HG03039 (cell line): ENCODE measurements around the gene CD96.
"Not testable (repeated sequence)": the region's sequence is repeated elsewhere in the genome, so short reads cannot be mapped to it uniquely, and the experiment has no call there.

ENCODE experiments used
- ATAC-seq: cut with Tn5 transposase; IDR thresholded peaks from one replicate; pipeline ENCODE4 v1.9.1; 2021; ENCODE audit warnings: mild to moderate bottlenecking, moderate library complexity; ENCODE audit not compliant: unreplicated experiment

The CD96 gene

GRCh38 chr3:111618945-111619344 is 76.9 kb downstream of the CD96 start:
- ATAC-seq = no peak

GRCh38 chr3:111619833-111620232 is 77.8 kb downstream of the CD96 start:
- ATAC-seq = no peak

DNA sequence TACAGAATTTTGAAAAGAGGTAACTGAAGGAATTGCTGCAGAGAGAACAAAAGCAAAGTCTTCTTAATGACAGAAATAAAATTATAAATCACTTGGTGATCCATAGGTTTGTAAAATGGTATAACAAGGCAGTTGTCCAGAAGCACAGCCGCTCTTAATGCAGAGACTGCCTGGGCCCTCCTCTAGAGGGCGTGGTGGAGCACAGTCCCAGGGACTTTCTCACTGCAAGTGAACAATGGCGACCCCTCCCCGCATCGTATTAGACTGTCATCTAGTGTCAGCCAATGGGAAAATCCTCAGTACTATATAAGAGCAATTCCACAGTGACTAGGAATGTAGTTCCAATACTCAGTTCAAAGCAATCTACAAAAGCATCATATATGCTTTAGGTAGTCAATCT is 79.5 kb downstream of the CD96 start:
- ATAC-seq = no peak

GRCh38 chr3:111627092-111627491 is 85.1 kb downstream of the CD96 start:
- no peak for ATAC-seq

DNA sequence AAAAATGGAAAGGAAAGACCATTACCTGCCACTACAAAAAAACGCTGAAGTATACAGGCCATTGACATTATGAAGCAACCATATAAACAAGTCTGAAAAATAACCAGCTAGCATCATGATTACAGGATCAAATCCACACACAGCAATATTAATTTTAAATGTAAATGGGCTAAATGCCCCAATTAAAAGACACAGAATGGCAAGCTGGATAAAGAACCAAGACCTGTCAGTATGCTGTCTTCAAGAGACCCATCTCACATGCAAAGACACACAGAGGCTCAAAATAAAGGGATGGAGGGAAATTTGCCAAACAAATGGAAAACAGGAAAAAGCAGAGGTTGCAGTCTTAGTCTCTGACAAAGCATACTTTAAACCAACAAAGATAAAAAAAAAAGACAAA is 87.0 kb downstream of the CD96 start:
- not testable (repeated sequence) for ATAC-seq

DNA sequence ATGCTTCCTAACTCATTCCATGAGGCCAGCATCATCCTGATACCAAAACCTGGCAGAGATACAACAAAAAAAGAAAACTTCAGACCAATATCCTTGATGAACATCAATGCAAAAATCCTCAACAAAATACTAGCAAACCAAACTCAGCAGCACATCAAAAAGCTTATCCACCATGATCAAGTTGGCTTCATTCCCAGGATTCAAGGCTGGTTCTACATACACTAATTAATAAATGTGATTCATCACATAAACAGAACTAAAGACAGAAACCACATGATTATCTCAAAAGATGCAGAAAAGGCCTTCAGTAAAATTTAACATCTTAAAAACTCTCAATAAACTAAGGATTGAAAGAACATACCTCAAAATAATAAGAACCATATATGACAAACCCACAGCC is 88.6 kb downstream of the CD96 start:
- ATAC-seq = not testable (repeated sequence)

GRCh38 chr3:111635403-111635802 is 93.4 kb downstream of the CD96 start:
- ATAC-seq = no peak

GRCh38 chr3:111636366-111636885 is 94.4 kb downstream of the CD96 start:
- no peak for ATAC-seq

DNA sequence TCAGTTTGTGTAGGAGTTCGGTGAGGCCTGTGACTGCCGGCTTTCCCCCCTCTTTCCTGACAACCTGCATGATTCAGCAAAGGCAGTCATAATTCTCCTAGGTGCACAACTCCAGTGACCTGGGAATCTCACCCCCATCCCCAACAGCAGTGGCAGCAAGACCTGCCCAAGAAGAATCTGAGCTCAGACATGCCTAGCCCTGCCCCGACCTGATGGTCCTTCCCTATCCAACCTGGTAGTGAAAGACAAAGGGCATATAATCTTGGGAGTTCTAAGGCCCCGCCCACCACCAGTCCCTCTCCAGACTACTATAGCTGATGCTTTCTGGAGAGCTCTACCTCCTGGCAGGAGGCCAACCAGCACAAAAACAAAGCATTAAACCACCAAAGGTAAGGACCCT is 97.3 kb downstream of the CD96 start:
- no peak for ATAC-seq

GRCh38 chr3:111648991-111649579 is 107.1 kb downstream of the CD96 start:
- ATAC-seq = no peak

GRCh38 chr3:111650378-111651275 is 108.6 kb downstream of the CD96 start:
- no peak for ATAC-seq

- ATAC-seq = no peak
Observed at GRCh38 chr3:111652492-111653180, 110.6 kb downstream of the CD96 start.

- ATAC-seq = no peak
Observed at GRCh38 chr3:111653766-111654165, 111.8 kb downstream of the CD96 start.

- no peak for ATAC-seq
Observed at GRCh38 chr3:111662012-111662411, 120.0 kb downstream of the CD96 start.

GRCh38 chr3:111662907-111663306 is 120.9 kb downstream of the CD96 start:
- no peak for ATAC-seq

- ATAC-seq = no peak
Observed at GRCh38 chr3:111666041-111666735, 124.2 kb downstream of the CD96 start.

DNA sequence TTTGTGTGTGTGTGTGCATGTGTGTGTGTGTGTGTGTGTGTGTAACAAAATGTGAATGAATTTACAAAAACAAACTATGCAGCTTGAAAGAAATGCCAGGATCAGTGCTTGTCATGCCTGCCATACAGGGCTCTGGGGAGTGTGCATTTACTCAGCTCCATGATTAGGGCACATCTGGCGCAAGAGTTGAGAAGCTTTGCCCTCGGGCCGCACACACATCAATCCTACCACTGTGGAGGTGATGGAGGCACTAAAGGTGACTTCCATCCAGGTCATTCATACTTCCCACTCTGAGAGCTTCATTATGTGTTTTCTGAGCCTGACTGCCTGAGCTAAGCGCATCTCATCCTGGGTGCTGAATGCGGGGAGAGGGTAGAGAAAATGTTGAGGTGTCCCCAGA is 125.2 kb downstream of the CD96 start:
- ATAC-seq = no peak

DNA sequence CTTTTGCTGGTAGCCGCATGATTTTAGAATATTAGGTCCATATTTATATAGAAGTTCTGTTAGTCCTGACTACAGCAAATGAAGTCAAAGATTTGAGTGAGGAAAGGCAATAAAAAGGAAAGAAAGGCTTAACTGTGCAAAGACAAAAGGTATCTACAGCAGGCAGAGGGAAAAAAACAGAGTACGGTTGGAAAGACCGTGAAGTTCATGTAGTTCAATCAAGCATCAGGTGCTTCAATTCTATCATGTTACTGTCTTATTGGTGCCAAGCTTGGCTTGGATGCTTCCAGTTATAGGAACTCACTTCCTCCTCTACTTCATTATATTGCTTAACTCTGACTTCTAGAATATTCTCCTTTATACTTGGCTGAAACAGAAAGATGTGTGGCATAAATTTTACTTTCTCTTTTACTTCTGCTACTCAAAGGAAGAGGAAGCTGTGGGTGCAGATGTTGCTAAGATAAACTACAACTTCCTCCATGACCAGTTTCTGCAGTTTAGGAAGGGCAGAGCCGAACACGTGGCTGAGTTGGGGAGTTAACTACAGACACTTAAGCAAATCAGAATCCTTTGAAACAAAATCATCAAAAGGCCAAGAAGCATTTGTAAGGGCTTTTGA is 125.7 kb downstream of the CD96 start:
- peak; percentile 98 for ATAC-seq

DNA sequence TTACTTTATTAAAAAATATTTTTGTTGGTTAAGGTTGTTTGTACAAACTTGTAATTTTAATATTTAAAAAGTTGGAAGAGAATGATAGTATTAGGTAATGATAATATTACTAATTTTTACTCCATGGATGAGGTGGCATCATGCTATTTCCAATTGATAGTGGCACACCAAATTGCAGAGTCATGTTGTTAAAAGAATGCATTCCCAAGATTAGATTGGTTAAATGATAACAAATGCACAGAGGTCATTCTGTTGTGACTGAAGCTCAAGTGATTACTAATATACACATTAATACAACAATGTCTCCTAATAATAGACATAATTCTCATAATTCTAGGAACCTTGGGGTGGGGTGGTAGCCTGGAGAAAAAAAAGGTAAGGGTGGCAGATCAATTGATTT is 126.3 kb downstream of the CD96 start:
- no peak for ATAC-seq

DNA sequence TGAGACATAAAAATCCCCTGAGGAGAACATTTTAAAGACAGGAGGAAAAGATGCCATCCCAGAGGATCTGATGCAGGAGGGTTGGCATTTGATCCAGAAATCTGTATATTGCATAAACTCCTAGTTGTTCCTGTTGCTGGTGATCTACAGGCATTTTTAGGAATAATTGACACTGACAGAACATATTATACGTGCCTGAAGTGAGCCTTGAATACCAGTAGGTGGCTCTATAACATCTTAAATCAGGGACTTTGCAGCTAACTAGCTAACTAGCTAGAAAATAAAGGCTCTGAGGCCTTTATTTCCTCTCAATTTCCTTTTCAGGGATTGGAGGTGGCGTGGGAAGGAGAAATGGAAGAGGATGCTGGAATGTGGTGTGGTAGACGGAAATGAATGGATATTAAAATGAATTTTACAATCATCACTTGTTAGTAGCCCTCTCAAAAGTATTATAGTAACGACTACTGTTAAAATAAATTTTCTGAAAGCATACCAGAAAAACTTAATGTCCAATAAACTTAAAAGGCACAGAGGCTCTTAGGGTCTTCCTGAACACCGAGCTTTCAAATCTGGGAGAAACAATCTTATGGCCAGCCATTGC is 127.0 kb downstream of the CD96 start:
- peak; percentile 40 for ATAC-seq
